ENCODE data around the gene PDZD8.

The PDZD8 gene

GRCh38 chr10:117284716-117285494 is 90.3 kb downstream of the PDZD8 start:
- DNase-seq = no peak

GRCh38 chr10:117277675-117278074 is 97.6 kb downstream of the PDZD8 start:
- no peak for DNase-seq

- DNase-seq = no peak
These were observed 100.1 kb downstream of the PDZD8 start for GRCh38 chr10:117275121-117275520.

- DNase-seq = no peak
These were observed 100.7 kb downstream of the PDZD8 start for GRCh38 chr10:117274509-117274908.

- DNase-seq = no peak
These were observed 101.3 kb downstream of the PDZD8 start for GRCh38 chr10:117273980-117274379.

- no peak for DNase-seq
These were observed 102.8 kb downstream of the PDZD8 start for GRCh38 chr10:117272195-117273076.

- DNase-seq = no peak
These were observed 103.8 kb downstream of the PDZD8 start for GRCh38 chr10:117271427-117271826.

- no peak for DNase-seq
These were observed 106.3 kb downstream of the PDZD8 start for GRCh38 chr10:117268907-117269306.

- no peak for DNase-seq
These were observed 107.0 kb downstream of the PDZD8 start for GRCh38 chr10:117268258-117268657.

- no peak for DNase-seq
These were observed 108.4 kb downstream of the PDZD8 start for GRCh38 chr10:117266812-117267211.

GRCh38 chr10:117266400-117266799 is 108.8 kb downstream of the PDZD8 start:
- DNase-seq = no peak

GRCh38 chr10:117264782-117265181 is 110.5 kb downstream of the PDZD8 start:
- no peak for DNase-seq

GRCh38 chr10:117262903-117263293 is 112.3 kb downstream of the PDZD8 start:
- DNase-seq = no peak

- no peak for DNase-seq
These were observed 112.8 kb downstream of the PDZD8 start for GRCh38 chr10:117262291-117262902.

GRCh38 chr10:117261501-117261900 is 113.7 kb downstream of the PDZD8 start:
- DNase-seq = no peak

- no peak for DNase-seq
These were observed 115.2 kb downstream of the PDZD8 start for GRCh38 chr10:117260084-117260483.

- DNase-seq = no peak
These were observed 116.0 kb downstream of the PDZD8 start for GRCh38 chr10:117259279-117259678.

- DNase-seq = no peak
These were observed 117.5 kb downstream of the PDZD8 start for GRCh38 chr10:117257721-117258120.

- no peak for DNase-seq
These were observed 118.3 kb downstream of the PDZD8 start for GRCh38 chr10:117256910-117257309.

- DNase-seq = no peak
These were observed 119.3 kb downstream of the PDZD8 start for GRCh38 chr10:117255835-117256460.

GRCh38 chr10:117254774-117255735 is 120.2 kb downstream of the PDZD8 start:
- DNase-seq = no peak

- no peak for DNase-seq
These were observed 120.9 kb downstream of the PDZD8 start for GRCh38 chr10:117254338-117254737.

Data from activated CD4-positive, alpha-beta T cell treated with anti-CD3 and anti-CD28 coated beads for 1 hour (primary cell).